Lower lobe of right lung (tissue), 2 donors: Measurements from ENCODE around the gene IGFBP4. TPM values are rescaled to one million over a fixed set of nuclear protein-coding genes. Genes with fewer than 3 reads are reported as not detected.
A peak's percentile ranks its signal among the peaks of the same experiment; 100 is the strongest.

Experiments used
- ATAC-seq, 2 donors: fragments of 200-7000 bp; cut with Tn5 transposase; one replicate each; pipeline ENCODE4 v1.9.1; 2020 to 2022; ENCODE audit warnings: mild to moderate bottlenecking in 2 of 2, moderate library complexity in 2 of 2
- DNase-seq: peaks from one replicate; pipeline ENCODE4 v3.0.0-alpha.2; 2020
- H3K27ac ChIP-seq: fragments of 200-600 bp; one replicate; pipeline ENCODE4 v1.8.0; 2022
- H3K27me3 ChIP-seq: fragments of 200-600 bp; one replicate; pipeline ENCODE4 v1.8.0; 2022; ENCODE audit warnings: low read depth
- H3K36me3 ChIP-seq: fragments of 200-600 bp; one replicate; pipeline ENCODE4 v1.8.0; 2022; ENCODE audit warnings: mild to moderate bottlenecking
- H3K4me1 ChIP-seq: fragments of 200-600 bp; one replicate; pipeline ENCODE4 v1.8.0; 2022
- H3K4me3 ChIP-seq: fragments of 200-600 bp; one replicate; pipeline ENCODE4 v1.8.0; 2022; ENCODE audit warnings: mild to moderate bottlenecking
- H3K9me3 ChIP-seq: fragments of 200-600 bp; one replicate; pipeline ENCODE4 v1.8.0; 2022
- CTCF ChIP-seq: fragments of 200-600 bp; IDR thresholded peaks from one replicate; pipeline ENCODE4 v1.8.0; 2022; ENCODE audit warnings: antibody characterized with exemption, mild to moderate bottlenecking
- intact Hi-C: fragments of 100-400 bp; cut with DNase I; formaldehyde crosslinking; loops from one replicate; pipeline ENCODE4 v1.11.0; 2022
- total RNA-seq: library from RNA; stranded (reverse); fragmentation: NEBNext Ultra II Directional; extraction: Animal tissue kit (Norgen Biotek cat#: 25700); gene quantifications from one replicate; pipeline ENCODE4 v1.2.1, GENCODE V29; 2021
- donor health status: DM: no; HTN: yes; CAD: no; lungs with severe emphysema.

The IGFBP4 gene
- total RNA-seq, 1 donor from 2014 or later = 371 TPM

GRCh38 chr17:40477796-40478195, 34.5 kb downstream of the IGFBP4 start:
- ATAC-seq (no peak), DNase-seq (no peak)
- Histone ChIP-seq H3K9me3 (no peaks in the 10 kb centered on the region), H3K36me3 (no peaks in the 10 kb centered on the region), H3K27ac (no peak overlapping the region), H3K4me1 (peaks cover 45% of the 10 kb centered on the region), H3K27me3 (no peaks in the 10 kb centered on the region), H3K4me3 (no peak overlapping the region)
- intact Hi-C loops = no loop called here
- TF ChIP-seq CTCF = no peak

GRCh38 chr17:40478486-40478885, 35.2 kb downstream of the IGFBP4 start:
- DNase-seq (no peak), ATAC-seq (no peak)
- H3K9me3 ChIP-seq = no peaks in the 10 kb centered on the region
- no peak overlapping the region for H3K27ac ChIP-seq
- peaks cover 41% of the 10 kb centered on the region for H3K4me1 ChIP-seq
- no peaks in the 10 kb centered on the region for H3K27me3 ChIP-seq
- H3K36me3 ChIP-seq = no peaks in the 10 kb centered on the region
- H3K4me3 ChIP-seq = no peak overlapping the region
- intact Hi-C loops = no loop called here
- TF ChIP-seq CTCF = no peak

GRCh38 chr17:40479754-40480480, 36.7 kb downstream of the IGFBP4 start:
- Histone ChIP-seq H3K27ac (peak overlapping the region; percentile 18), H3K9me3 (no peaks in the 10 kb centered on the region), H3K36me3 (no peaks in the 10 kb centered on the region), H3K4me1 (peaks cover 37% of the 10 kb centered on the region), H3K27me3 (no peaks in the 10 kb centered on the region), H3K4me3 (no peak overlapping the region)
- no peak for TF ChIP-seq CTCF
- intact Hi-C loops = no loop called here
- DNase-seq (no peak), ATAC-seq (no peak)

- Histone ChIP-seq H3K4me3 (no peak overlapping the region), H3K4me1 (peaks cover 36% of the 10 kb centered on the region), H3K9me3 (no peaks in the 10 kb centered on the region), H3K27ac (peak overlapping the region; percentile 46), H3K36me3 (no peaks in the 10 kb centered on the region), H3K27me3 (no peaks in the 10 kb centered on the region)
- no peak for TF ChIP-seq CTCF
- DNase-seq (no peak), ATAC-seq (peak; percentile 36 to 39)
- intact Hi-C loops = no loop called here
Observed at GRCh38 chr17:40480501-40481003, 37.3 kb downstream of the IGFBP4 start.

- H3K4me1 ChIP-seq = peaks cover 37% of the 10 kb centered on the region
- H3K27me3 ChIP-seq = no peaks in the 10 kb centered on the region
- no peak for ATAC-seq
- TF ChIP-seq CTCF = no peak
- H3K36me3 ChIP-seq = no peaks in the 10 kb centered on the region
- H3K9me3 ChIP-seq = no peaks in the 10 kb centered on the region
- H3K27ac ChIP-seq = peak overlapping the region; percentile 46
- H3K4me3 ChIP-seq = no peak overlapping the region
- no peak for DNase-seq
- intact Hi-C loops = no loop called here
Observed at GRCh38 chr17:40481106-40481505, 37.9 kb downstream of the IGFBP4 start.
